IMR-90 (cell line): Measurements from ENCODE around the gene EPHB1. TPM values are rescaled to one million over a fixed set of nuclear protein-coding genes. Genes with fewer than 3 reads are reported as not detected.

ENCODE experiments used
- ATAC-seq: fragments of 200-7000 bp; cut with Tn5 transposase; 2 replicates; pipeline ENCODE4 v1.9.1; 2020; ENCODE audit warnings: low read depth, mild to moderate bottlenecking, moderate library complexity
- BruUV-seq: library from RNA; stranded (reverse); fragments of 400-500 nt; replicated peaks from 2 replicates; lab custom pipeline; 2021; lab: Mats Ljungman, UMichigan
- CTCF ChIA-PET: fragments of 300-600 bp; formaldehyde crosslinking; extraction: SDS; loops from one replicate; lab custom pipeline; 2021; ENCODE audit warnings: antibody characterized with exemption; lab: Yijun Ruan, JAX
- POLR2A ChIA-PET: fragments of 300-600 bp; sonication (Branson Sonifier 250); formaldehyde crosslinking; loops from one replicate; lab custom pipeline; 2022; ENCODE audit warnings: antibody characterized with exemption; ENCODE audit not compliant: unreplicated experiment; lab: Charles Lee
- DNase-seq: peaks from one replicate; pipeline ENCODE4 v3.0.0; 2013
- H2AFZ ChIP-seq: replicated peaks from 2 replicates; pipeline ENCODE3; 2013; ENCODE audit warnings: low read length, mild to moderate bottlenecking; ENCODE audit not compliant: poor library complexity
- H2AK5ac ChIP-seq: 2 replicates; pipeline ENCODE4 v1.6.1; 2013; ENCODE audit warnings: low read depth, low read length, inconsistent platforms
- H2AK9ac ChIP-seq: replicated peaks from 2 replicates; pipeline ENCODE3; 2013; ENCODE audit warnings: mild to moderate bottlenecking, low read depth, low read length, moderate library complexity; ENCODE audit not compliant: poor library complexity
- H2BK120ac ChIP-seq: 2 replicates; pipeline ENCODE4 v1.6.1; 2013; ENCODE audit warnings: low read depth, low read length, inconsistent platforms
- H2BK15ac ChIP-seq: 3 replicates; pipeline ENCODE4 v1.6.1; 2013; ENCODE audit warnings: low read depth, low read length, inconsistent platforms
- H2BK20ac ChIP-seq: 2 replicates; pipeline ENCODE4 v1.6.1; 2013; ENCODE audit warnings: low read depth, mild to moderate bottlenecking, inconsistent platforms, low read length, moderate library complexity
- H2BK5ac ChIP-seq: 2 replicates; pipeline ENCODE4 v1.6.1; 2013; ENCODE audit warnings: mild to moderate bottlenecking, low read depth, low read length, inconsistent platforms; ENCODE audit not compliant: poor library complexity, severe bottlenecking
- H3K14ac ChIP-seq: replicated peaks from 2 replicates; pipeline ENCODE4 v1.6.1; 2013; ENCODE audit warnings: low read depth, low read length, inconsistent platforms
- H3K18ac ChIP-seq: 2 replicates; pipeline ENCODE4 v1.6.1; 2013; ENCODE audit warnings: low read depth, low read length, control low read depth
- H3K23ac ChIP-seq: 2 replicates; pipeline ENCODE4 v1.6.1; 2013; ENCODE audit warnings: low read depth, low read length, inconsistent platforms
- H3K27ac ChIP-seq: 2 replicates; pipeline ENCODE4 v1.5.1; 2013; ENCODE audit warnings: mild to moderate bottlenecking, control low read depth, low read length; ENCODE audit not compliant: insufficient read depth
- H3K27me3 ChIP-seq: 2 replicates; pipeline ENCODE4 v1.6.1; 2013; ENCODE audit warnings: low read length; ENCODE audit not compliant: control insufficient read depth, insufficient read depth
- H3K36me3 ChIP-seq: 2 replicates; pipeline ENCODE4 v1.6.1; 2013; ENCODE audit warnings: low read length, mixed read lengths; ENCODE audit not compliant: control insufficient read depth, insufficient read depth
- H3K4ac ChIP-seq: 2 replicates; pipeline ENCODE4 v1.6.1; 2013; ENCODE audit warnings: low read depth, low read length, inconsistent platforms
- H3K4me1 ChIP-seq: 2 replicates; pipeline ENCODE4 v1.6.1; 2013; ENCODE audit warnings: low read length, mixed read lengths; ENCODE audit not compliant: control insufficient read depth, insufficient read depth
- H3K4me2 ChIP-seq: 2 replicates; pipeline ENCODE4 v1.6.1; 2013; ENCODE audit warnings: low read depth, mild to moderate bottlenecking, control low read depth, low read length, moderate library complexity
- H3K4me3 ChIP-seq: 2 replicates; pipeline ENCODE4 v1.5.1; 2013; ENCODE audit warnings: low read depth, mild to moderate bottlenecking, control low read depth, low read length, moderate library complexity; ENCODE audit not compliant: insufficient read depth
- H3K56ac ChIP-seq: 2 replicates; pipeline ENCODE4 v1.6.1; 2013; ENCODE audit warnings: low read length, inconsistent platforms; ENCODE audit not compliant: insufficient read depth; ENCODE audit errors: extremely low read depth
- H3K79me1 ChIP-seq, 2 experiments: 2 replicates each; pipeline ENCODE4 v1.6.1; 2013; ENCODE audit warnings: low read length in 2 of 2, inconsistent platforms in 1 of 2, low read depth in 1 of 2
- H3K9ac ChIP-seq: 2 replicates; pipeline ENCODE4 v1.6.1; 2013; ENCODE audit warnings: low read depth, low read length, control low read depth
- H3K9me1 ChIP-seq: 2 replicates; pipeline ENCODE4 v1.6.1; 2013; ENCODE audit warnings: low read length, inconsistent platforms; ENCODE audit not compliant: insufficient read depth
- H3K9me3 ChIP-seq: 2 replicates; pipeline ENCODE4 v1.6.1; 2013; ENCODE audit warnings: low read length; ENCODE audit not compliant: control insufficient read depth, insufficient read depth
- H4K20me1 ChIP-seq: 2 replicates; pipeline ENCODE4 v1.6.1; 2013; ENCODE audit warnings: low read length, inconsistent platforms; ENCODE audit not compliant: insufficient read depth
- H4K5ac ChIP-seq: 2 replicates; pipeline ENCODE4 v1.6.1; 2013; ENCODE audit warnings: mild to moderate bottlenecking, low read depth, low read length, control low read depth
- H4K8ac ChIP-seq, 2 experiments: 2 replicates each; pipeline ENCODE4 v1.6.1; 2013; ENCODE audit warnings: low read depth in 2 of 2, low read length in 2 of 2, control low read depth in 1 of 2, inconsistent platforms in 1 of 2
- H4K91ac ChIP-seq: 2 replicates; pipeline ENCODE4 v1.6.1; 2013; ENCODE audit warnings: low read depth, low read length, inconsistent platforms; ENCODE audit not compliant: insufficient read depth
- BHLHE40 ChIP-seq: fragments of 150-350 bp; IDR thresholded peaks from 2 replicates; pipeline ENCODE4 v1.6.1; 2016; ENCODE audit warnings: mild to moderate bottlenecking, low read depth, low read length
- MAZ ChIP-seq: IDR thresholded peaks from 2 replicates; pipeline ENCODE4 v1.6.1; 2012; ENCODE audit warnings: low read depth, mild to moderate bottlenecking, low read length, improper control_type of control experiment, moderate library complexity, borderline replicate concordance
- RAD21 ChIP-seq: IDR thresholded peaks from 2 replicates; pipeline ENCODE4 v1.6.1; 2012; ENCODE audit warnings: low read length, improper control_type of control experiment
- WGBS, 2 experiments: methylation state at CpG; one replicate each; pipeline versions ENCODE4 v1.1.5 to v1.1.7; 2013; ENCODE audit warnings: missing lambda C conversion rate in 2 of 2; ENCODE audit not compliant: insufficient read length in 1 of 2; ENCODE audit errors: extremely low coverage in 2 of 2; 5-methylcytosine and 5-hydroxymethylcytosine counted together
- dilution Hi-C: fragments of 300-500 bp; cut with HindIII; formaldehyde crosslinking; loops from one replicate; pipeline ENCODE4 v1.14.3; 2018; ENCODE audit warnings: low sequenced_read_pairs; ENCODE audit not compliant: unreplicated experiment
- in situ Hi-C: fragments of 300-500 bp; cut with MboI; formaldehyde crosslinking; loops from 3 replicates; pipeline ENCODE4 v1.14.3; 2019; ENCODE audit warnings: low sequenced_read_pairs, inconsistent platforms, mixed read lengths
- intact Hi-C: fragments of 100-400 bp; cut with micrococcal nuclease; formaldehyde crosslinking; loops from 2 replicates; pipeline ENCODE4 v1.10.0; 2022
- polyA plus RNA-seq, 3 experiments: library from polyadenylated mRNA; depleted of rRNA; stranded (reverse); fragments of >200 nt; gene quantifications; 2 replicates each; pipeline ENCODE4 v1.2.3, GENCODE V29; 2012; ENCODE audit warnings: low replicate concordance in 1 of 3
- total RNA-seq: library from RNA; depleted of rRNA; stranded (reverse); fragments of >200 nt; gene quantifications from 2 replicates; pipeline ENCODE4 v1.2.3, GENCODE V29; 2012

EPHB1 gene
- total and polyA plus RNA-seq, 2 of the 4 experiments (the other 2 are of a cell fraction) = 0.17 to 0.36 TPM

GRCh38 chr3:134791992-134792391 is 3.1 kb upstream of the EPHB1 start:
- H3K4me2 ChIP-seq = no peak overlapping the region
- no peak overlapping the region for H3K18ac ChIP-seq
- intact Hi-C loops = loop anchor here (10.0 kb wide), 1 partner anchor 1253 kb away; no protein-coding TSS in a partner anchor
- no peak overlapping the region for H3K14ac ChIP-seq
- no peak overlapping the region for H3K4me3 ChIP-seq
- no peak for DNase-seq
- no peak overlapping the region for H4K91ac ChIP-seq
- peaks cover 27% of the 10 kb centered on the region for H3K27me3 ChIP-seq
- no peak overlapping the region for H2BK5ac ChIP-seq
- no peak overlapping the region for H4K5ac ChIP-seq
- no peak overlapping the region for H3K27ac ChIP-seq
- H3K9ac ChIP-seq = no peak overlapping the region
- H2BK15ac ChIP-seq = no peak overlapping the region
- H3K4me1 ChIP-seq = peaks cover 1% of the 10 kb centered on the region; the same call in 1 of the 2 replicates
- H3K56ac ChIP-seq = no peak overlapping the region
- POLR2A ChIA-PET = no interaction called here
- H3K9me1 ChIP-seq = no peaks in the 10 kb centered on the region
- no peak overlapping the region for H2AFZ ChIP-seq
- H3K36me3 ChIP-seq = no peaks in the 10 kb centered on the region
- H2BK120ac ChIP-seq = no peak overlapping the region
- H3K79me1 ChIP-seq = no peaks in the 10 kb centered on the region
- dilution Hi-C loops = no loop called here
- H2AK9ac ChIP-seq = no peak overlapping the region
- in situ Hi-C loops = loop anchor here (25.0 kb wide), 1 partner anchor 1245 kb away; no protein-coding TSS in a partner anchor
- H3K23ac ChIP-seq = no peak overlapping the region
- TF ChIP-seq MAZ (no peak), BHLHE40 (no peak), RAD21 (no peak)
- H3K9me3 ChIP-seq = no peaks in the 10 kb centered on the region
- BruUV-seq = no TSS peak
- H3K4ac ChIP-seq = no peak overlapping the region
- no peak for ATAC-seq
- no peaks in the 10 kb centered on the region; the same call in 1 of the 2 replicates for H4K20me1 ChIP-seq
- no peak overlapping the region for H4K8ac ChIP-seq
- CTCF ChIA-PET = interaction anchor here (0.6 kb wide), 1 partner anchor 112 kb away, joined by 3 read pairs; no protein-coding TSS in a partner anchor
- no CpG with 5 or more reads among the region's 8 CpGs for WGBS, 2 experiments
- no peak overlapping the region for H2AK5ac ChIP-seq
- no peak overlapping the region for H2BK20ac ChIP-seq
